GM19351 (cell line): ENCODE measurements around the gene GFPT2.

Experiments
- ATAC-seq: cut with Tn5 transposase; IDR thresholded peaks from one replicate; pipeline ENCODE4 v1.9.1; 2021; ENCODE audit warnings: mild to moderate bottlenecking, moderate library complexity; ENCODE audit not compliant: unreplicated experiment

Gene GFPT2

DNA sequence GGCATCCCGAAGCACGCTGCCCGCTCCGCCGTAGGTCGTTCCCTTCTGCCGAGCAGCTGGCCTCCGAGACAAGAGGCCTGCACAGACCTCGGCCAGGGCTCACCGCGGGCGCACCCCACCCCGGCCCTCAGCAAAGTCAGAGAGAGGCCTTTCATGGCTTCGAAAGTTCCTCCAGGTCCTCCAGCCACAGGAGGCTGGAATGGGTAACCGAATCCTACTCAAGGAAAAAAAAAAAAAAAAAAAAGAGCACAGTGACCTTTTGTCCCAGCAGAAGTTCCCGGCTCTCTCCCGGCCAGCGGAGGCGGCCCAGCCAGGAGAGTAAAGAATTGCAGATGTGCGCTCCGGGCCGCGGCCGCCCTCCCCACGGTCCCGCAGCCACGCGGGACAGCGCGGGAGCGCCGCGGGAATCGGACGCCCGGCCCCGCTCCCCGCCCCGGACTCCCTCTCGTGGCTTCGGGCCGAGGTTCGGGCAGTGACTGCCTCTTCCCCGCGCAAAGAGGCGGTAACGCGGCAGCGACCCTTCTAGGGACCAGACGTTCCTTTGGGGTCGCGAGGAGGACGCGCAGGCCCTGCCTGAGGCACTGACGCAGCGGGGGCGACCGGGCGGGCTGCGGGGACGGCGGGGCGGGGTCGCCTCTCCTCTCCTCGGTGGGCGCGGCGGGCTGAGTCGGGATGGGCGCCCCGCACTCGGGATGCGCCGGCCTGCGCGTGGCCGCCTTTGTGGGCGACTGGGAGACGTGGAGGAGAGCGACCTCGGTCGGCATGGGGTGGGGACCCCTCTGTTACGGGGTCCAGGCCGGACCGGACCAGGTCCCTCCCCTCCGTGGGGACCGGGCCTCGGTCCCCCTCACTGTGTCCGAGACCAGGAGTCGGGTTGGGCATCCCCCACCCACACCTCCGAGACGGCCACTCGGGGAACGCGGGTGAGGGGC lies 754 bp downstream of the GFPT2 start:
- no peak for ATAC-seq

DNA sequence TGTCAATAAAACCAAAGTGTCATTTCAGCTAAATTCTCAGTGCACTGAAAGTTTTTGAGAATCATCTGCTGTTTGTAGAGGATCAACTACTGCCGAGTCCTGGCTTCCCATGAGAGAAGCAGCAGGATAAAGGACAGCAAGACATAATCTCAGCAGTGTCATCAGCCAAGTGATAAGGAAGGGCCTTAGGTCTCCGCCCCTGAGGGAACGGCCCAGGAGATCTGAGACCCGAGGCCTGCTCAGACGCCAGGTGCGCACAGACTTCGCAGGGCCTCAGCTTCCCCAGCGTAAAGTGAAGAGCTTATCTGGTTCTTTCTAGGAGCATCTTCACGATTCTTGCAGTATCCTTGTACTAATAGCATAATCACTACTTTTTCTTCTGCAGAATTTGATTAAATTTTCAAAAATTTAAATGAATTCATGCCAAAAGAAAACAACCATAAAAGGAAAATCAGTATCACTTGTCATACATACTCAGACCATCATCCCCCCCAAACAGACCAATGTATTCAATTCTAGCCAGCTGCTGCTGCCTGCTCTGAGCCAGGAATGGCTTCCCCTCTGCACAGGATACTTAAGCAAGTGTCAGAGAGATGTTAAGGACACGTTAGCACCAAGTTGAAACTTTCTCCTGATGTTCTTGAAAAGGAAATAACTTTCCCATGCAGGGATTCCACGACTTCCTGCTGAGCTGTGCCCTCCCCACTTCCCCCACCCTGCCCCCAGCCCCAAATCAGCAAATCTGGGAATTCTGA lies 2.2 kb downstream of the GFPT2 start:
- ATAC-seq: no peak

DNA sequence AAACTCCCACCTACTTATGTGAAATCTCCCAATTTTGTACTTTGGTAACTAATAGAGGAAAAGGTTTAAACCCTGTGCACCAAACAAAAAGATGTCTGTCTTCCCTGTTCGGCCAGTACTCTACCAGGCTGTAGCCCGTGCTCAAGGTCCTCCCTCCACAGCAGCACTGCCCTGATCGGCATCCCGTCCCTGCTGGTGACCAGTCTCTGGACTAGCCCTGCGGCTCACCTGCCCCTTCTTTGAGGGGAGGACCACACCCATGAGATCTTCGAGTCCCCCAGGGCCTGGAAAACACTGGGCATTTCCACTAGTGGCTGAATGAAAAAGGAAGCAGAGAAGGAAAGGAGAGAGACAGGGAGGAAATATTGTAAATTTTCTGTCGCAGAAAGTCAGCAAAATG lies 2.8 kb downstream of the GFPT2 start:
- ATAC-seq: no peak

DNA sequence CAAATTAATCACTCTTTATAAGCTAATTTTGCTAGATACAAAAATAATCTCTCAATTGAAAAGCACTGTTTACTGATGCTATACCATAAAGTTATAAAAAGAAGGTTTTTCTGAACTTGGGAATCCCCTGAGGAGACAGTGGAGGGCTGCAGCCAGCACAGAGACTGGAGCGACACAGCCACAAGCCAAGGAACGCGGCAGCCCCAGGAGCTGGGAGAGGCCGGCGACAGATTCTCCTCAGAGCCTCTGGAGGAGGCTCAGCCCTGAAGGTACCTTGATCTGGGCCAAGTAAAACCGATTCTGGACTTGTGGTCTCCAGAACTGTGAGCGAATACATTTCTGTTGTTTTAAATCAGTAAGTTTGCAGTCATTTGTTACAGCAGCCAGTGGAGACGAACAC lies 3.7 kb downstream of the GFPT2 start:
- no peak for ATAC-seq

DNA sequence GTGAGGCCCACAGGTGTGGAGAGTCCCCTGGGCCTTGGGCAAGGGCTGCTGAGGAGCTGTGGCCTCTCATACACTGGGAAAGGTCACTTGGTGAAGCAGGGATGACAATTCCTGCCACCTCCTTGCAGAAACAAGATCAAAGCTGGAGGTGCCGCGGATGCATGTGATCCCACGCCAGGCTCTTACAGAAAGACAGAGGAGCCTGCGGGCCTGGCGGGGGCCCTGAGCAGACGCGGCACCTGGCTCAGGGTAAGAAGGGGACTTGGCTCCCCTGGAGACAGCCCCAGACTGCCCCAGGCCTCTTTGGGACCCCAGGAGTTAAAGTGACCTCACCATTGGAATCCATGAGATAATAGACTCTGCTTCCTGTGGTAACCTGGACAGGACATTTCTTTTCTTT lies 4.8 kb downstream of the GFPT2 start:
- no peak for ATAC-seq

DNA sequence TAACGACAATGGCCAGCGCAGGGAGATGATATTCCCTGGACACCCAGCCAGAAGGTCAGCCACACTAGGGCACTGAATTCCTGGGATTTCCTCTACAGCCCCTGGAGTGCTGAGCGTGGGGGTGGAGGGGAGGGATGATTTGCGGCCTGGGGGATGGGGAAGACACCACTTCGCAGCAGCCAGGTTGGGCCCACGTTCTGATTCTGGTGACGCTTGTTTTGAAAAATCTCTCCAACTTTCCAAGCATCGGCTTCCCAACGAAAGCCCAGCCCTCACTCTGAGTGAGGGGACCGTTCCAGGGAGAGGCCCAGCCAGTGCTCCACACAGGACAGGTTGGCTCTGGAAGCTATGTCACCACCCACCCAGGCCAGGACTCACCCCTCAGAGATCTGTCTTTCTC lies 5.4 kb downstream of the GFPT2 start:
- no peak for ATAC-seq

DNA sequence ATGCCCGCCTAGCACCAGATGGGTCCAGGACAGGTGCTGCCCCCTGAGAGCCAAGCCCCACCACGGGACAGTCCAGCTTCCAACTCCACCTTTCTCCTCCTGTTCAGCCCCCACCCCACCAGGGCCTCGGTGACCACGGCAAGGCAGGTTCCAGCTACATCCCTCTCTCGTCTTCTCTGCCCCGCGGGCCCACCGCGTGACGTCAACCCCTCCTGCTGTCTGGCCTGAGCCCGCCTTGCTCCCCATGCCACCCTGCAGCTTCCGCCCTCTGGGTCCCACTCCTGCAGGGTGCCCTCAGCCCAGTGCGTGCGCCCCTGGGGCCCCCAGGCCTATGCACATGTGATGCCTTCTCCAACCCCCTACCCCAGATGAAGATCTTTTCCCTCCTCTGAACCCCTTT lies 6.8 kb downstream of the GFPT2 start:
- no peak for ATAC-seq

DNA sequence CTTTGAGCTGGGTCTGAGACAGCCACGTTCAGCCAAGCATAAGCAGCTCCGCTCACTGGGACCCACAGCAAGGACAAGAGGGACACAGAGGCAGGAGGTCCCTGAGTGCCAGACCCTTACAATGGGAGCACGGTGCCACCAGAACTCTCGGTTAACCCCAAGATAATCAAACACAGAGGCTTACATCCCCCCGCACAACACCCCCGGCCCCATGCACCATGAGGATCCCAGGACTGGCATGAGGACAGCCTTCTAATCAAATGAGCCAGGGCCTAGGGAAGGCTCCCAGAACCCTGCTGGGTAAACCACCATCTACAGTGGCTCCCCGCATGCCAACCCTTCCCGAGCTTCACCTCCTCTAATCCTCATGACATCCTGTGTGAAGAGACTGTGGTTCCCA lies 7.4 kb downstream of the GFPT2 start:
- ATAC-seq: no peak

DNA sequence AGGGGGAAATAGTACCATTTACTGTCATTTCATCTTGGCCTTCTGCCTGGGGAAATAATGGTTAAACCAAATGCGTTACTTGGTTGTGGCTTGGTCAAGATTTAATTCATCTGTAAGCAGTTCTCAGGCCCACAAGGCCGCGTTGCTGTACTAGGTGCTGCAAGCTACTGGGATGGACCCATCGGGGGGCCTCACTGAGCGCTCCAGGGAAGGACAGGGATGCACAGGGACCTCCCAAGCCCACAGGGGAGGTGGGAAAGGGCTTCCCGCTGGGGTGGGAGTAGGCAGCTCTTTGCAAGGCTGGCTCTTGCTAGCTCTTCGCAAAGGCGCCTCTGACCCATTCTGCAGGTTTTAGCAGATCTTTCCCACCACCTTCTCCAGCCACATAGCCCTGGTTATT lies 8.0 kb downstream of the GFPT2 start:
- no peak for ATAC-seq

DNA sequence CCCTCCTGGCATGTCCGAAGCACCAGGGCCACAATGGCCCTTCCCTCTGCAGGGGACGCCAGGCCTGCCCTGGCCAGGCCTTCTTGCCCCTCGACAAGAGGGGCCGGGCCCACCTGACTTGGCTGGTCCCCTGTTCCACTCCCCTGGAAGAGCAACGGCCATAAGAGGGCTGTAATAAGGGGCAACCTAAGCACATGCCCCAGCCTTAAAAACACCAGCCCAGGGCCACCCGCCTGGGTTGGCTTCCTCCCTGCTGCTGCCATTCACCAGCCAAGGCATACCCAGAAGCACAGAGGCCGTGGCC lies 8.5 kb downstream of the GFPT2 start:
- ATAC-seq: no peak

DNA sequence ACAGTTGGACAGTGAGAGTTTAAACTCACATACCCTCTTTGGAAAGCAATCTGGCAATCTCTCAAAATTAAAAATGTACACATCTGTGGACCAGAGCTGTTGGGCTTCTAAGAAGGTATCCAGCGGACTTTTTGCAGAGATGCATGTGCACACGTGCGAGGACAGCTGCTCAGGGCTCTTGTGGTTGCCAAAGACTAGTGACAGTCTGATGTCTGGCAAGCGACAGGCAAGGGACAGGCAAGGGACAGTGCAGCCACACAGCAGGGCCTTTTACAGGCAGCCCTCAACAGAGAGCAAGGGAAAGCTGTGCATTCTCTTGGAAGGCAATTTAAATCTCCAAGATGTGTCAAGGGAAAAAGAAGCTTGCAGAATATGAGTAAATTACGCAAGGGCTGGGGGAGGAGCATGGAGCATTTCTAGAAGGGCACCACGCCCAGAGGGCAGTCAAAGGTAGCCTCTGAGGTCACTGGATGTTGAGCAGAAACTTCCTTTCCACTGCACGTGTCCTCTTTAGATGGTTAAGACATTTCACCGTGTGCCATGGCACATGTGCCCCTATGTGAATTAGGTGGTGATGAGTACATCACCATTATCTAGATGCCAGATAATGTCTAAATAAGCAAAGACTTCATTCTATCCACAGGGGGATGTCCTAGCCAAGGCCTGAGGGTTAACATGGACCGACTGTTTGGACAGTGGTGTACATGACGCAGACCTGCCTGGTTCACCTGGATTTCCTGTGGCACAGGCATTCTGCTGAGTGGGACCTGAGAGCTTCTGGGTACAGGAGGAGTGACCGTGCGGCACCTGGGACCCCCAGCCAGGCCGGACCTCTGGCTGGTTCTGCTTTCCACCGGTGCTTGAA lies 9.1 kb downstream of the GFPT2 start:
- ATAC-seq: no peak

DNA sequence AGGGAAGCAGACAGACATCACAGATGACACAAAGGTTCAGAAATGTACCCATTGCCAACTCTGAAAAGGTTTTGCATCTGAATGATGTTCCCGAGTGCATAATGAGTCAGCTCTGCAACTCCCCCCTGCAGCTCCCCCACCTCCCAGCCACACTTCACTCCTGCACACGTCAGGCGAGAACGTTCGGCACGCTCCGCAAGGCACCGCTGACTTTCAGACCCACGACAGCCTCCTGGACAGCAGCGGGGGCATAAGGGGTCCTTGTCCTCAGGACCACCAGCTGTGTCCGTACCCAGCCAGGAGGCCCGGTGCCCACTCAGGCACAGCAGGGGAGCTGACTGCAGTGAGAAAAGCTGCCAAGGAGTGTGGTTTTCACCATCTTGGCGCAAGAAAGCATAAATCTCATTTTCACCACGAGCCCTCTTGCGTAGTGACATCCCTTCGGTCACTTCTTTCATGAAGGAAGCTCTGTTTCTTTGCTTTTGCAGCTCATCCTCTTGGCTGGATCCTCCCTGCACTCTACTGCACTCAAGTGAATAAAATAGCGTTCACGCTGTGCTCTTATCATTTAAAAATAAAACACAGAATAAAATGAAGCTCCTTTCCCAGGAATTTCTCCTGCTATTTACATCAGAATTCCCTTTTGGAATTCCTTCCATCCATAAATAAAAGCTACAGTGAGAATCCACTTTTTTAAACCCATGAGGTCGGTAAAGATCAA lies 9.9 kb downstream of the GFPT2 start:
- no peak for ATAC-seq

DNA sequence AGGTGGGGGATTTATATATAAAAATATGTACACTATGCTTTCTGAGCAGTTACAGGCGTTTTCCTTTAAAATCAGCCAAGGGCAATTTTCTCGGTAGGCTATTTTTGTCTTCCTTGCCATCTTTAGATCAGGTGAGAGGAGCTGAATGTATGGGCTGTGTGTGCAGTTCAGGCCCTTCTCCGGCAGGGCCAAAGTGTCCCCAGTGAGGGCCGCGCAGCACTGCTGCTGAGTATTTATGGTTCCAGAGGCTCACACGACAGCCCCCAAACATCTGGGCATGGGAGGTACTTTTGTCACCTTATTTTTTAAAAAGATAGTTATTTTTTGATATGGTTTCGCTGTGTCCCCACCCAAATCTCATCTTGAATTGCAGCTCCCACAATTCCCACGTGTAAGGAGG lies 11.5 kb downstream of the GFPT2 start:
- ATAC-seq: no peak

DNA sequence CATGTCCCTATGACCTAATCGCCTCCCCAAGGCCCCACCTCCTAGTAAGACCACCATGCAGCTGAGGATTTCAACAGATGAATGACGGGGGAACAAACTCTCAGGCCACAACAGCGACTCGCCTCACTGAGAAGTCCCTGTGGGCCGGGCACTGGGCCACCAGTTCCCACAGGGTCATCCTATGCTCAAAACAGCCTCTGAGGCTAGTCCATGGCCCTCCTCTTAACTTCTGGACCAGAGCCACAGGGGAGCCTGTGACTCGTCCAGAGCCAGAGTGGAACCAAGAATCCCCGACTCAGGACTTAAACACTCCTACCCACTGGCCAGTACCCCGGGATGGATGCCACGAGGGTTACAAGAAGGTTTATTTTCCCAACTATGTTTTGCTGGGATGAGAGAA lies 12.3 kb downstream of the GFPT2 start:
- no peak for ATAC-seq

DNA sequence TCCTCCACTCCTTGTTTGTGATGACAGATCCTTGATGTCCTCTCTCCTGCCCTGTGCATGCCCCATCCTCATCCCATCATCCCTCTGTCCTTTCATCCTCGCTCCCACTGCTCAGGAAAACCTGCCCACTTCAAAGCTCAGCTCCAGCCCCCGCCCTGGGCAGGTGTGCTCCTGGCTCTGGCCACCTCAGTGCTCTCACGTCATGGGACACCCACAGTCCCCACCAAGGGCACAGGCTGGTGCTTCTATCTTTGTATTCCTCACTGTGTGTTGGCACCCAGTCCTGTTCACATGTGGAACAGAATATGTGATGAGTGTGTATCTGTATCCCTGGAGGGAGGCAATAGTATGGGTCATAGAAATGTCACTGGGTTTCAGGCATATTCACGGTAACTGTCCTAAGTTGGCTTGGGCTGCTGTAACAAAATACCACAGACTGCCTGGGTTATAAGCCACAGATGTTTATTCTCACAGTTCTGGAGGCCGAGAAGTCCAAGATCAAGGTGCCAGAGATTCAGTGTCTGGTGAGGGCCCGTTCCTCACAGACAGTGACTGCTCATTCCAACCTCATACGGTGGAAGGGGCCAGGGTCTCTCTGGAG lies 13.5 kb downstream of the GFPT2 start:
- no peak for ATAC-seq

DNA sequence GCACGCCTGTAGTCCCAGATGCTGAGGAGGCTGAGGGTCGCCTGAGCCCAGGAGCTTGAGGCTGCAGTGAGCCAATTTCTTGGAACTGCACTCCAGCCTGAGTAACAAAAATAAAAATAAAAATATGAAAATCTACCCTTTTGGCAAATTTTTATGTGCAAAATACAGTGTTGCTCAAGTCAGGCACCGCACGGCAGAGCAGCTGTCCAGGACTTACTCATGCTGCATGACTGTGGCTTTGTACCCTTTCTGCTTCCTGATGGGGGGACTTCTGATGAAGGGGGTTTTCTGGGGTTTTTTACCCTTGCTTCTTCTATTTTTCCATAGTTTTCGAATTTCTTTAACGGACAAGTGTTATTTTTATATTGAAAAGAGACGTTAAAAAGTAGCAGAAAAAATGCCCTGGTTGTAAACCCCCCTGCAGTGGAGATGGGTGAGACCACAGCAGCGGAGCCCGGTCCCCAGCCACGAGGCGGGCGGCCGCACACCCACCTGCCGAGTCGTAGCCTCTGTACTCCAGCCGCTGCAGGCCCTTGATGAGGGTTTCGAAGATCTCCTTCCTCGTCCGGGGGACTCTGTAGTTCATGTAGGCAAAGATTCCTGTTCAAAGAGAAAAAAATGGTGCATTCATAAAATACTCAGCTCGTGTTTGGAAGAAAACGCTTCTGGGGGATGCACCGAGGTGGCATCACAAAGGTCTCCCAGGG lies 15.0 kb downstream of the GFPT2 start:
- ATAC-seq: no peak

DNA sequence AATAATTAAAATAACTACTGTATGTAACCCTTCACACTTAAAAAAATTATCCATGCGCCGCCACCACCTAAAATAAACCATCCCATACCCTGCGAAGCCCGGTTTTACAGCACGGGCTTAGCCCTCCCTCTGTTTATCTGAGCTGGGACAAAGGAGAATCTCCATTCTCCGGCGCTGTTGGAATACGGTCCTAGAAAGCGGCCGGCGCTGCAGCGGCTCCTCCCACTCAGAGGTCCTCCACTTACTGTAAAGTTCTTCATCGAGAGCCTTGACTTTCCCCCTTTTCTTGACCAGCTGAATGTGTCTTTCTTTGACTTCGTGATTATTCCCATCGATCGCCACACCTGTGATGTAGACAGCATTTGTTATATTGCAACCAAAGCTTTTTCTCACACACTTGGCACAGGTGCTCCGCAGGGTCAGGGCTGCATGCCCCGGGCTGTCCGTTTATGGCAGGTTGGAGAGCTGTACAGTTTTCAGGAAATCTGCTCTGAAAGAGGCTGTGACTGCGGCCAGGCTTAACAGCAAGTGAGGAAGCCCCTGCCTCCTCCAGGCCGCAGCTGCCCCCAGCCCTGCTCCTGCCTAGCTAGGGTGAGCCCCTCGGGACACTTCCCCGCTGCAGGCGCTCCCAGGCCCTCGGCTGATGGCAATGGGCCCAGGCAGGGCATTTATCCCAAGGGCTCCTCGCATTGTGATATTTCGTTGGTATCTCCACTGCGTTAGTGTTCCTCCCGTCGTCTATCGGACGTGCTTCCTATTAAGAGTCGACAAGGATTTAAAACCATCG lies 16.7 kb downstream of the GFPT2 start:
- no peak for ATAC-seq

DNA sequence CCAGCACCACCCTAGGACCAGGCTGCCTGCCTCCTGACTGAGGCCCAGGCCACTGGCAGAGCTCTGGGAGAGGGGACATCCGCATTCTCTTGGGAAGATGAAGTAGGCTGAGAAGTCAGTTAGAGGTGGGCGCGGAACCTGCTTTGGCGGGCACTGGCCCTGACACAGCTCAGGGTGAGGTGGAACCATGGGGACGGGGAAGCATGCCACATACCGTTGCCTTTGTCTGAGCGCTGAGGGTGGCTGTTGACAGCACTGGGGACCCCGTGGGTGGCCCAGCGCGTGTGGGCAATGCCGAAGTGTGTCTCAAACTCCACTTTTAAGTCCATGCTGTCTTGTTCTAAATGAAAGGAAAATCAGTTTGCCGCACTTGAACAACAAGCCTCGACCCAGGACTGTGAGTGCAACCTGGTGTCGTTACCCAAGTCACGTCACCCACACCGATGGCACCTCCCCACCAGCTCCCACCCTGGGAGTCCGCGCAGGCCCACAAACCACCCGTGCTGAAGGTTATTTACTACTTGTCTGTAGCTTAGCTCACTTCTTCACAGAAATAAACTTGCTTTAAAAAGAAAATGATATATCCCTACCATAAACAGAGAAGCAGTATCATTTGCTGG lies 17.4 kb downstream of the GFPT2 start:
- ATAC-seq: no peak
